ENCODE results near the gene IL1RN.

The IL1RN gene

GRCh38 chr2:113157118-113157896 is 29.9 kb downstream of the IL1RN start:
- DNase-seq: peak in 1 of 2 donors; percentile 45

GRCh38 chr2:113157897-113158753 is 30.7 kb downstream of the IL1RN start:
- DNase-seq: no peak

GRCh38 chr2:113158884-113159553 is 31.6 kb downstream of the IL1RN start:
- DNase-seq: no peak

DNA sequence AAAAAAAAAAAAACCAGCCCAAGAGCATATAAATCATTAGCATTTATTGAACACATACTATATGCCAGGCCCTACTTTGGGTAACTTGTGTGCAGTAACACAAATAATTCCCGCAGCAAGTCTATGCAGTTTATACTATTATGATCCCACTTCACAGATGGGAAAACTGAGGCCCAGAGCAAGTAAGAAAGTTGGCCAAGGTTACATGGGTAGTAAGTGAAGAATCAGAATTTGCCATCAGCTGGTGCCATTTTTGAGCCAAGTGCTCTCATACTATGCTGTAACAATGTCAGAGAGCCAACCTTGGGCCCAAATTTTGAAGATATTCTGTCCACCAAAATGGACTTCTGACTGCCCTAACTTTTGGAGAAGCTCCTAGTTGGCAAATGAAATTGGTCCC is 32.9 kb downstream of the IL1RN start:
- no peak for DNase-seq

GRCh38 chr2:113160962-113161361 is 33.6 kb downstream of the IL1RN start:
- DNase-seq: no peak

GRCh38 chr2:113162173-113162572 is 34.8 kb downstream of the IL1RN start:
- DNase-seq: no peak

- DNase-seq: no peak
Measured at GRCh38 chr2:113162869-113163268, 35.5 kb downstream of the IL1RN start.

GRCh38 chr2:113164215-113164929 is 37.0 kb downstream of the IL1RN start:
- no peak for DNase-seq

DNA sequence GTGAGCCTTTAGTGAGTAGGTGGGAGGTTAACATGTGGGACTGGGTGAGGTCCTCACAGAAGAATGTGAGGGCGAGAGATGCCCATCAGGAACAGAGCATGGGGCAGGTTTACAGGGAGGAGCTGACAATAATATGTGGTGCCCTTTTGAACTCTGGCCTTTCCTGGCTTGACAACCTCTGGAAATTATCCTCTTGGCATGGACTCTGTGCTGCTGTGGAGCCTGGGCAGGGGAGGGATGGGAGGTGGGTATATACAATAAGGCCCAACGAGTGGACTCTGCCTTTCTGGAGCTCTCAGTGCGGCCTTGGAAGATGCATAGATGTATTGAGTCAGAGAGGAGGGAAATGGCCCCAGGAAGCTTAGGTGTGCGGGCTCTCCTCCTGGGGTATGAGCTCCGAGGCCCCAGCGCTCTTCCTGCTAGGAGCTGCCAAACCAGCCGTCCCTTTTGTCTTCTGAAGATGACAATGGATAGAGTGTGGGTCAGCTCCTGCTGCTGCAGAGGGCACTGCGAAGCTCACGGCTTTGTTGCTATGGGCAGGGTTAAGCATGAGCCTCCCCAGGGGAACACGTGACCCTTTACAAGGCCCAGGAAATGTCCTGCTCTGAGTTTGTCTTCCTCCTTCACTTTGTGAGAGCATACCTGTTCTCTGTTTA is 37.7 kb downstream of the IL1RN start:
- DNase-seq: no peak

GRCh38 chr2:113166187-113166645 is 38.8 kb downstream of the IL1RN start:
- DNase-seq: no peak

- DNase-seq: no peak
Measured at GRCh38 chr2:113167115-113167932, 39.9 kb downstream of the IL1RN start.

DNA sequence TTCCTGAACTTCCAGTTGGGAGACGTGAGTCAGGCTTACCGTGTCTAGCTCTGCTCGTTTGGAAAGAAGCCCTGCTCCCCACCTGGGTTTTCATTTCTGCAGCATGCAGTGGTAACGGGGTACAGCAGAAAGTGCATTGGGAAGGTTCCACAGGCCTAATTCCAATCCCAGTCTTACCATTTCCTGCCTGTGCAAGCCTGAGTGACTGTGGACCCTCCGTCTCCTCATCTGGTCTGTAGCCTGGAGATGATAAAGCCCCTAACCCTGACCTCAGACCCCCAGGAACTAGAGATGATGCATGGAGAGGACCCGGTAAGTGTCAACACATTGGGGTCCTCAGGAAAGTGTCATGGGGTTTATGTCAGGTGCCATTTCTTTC is 40.6 kb downstream of the IL1RN start:
- no peak for DNase-seq

- DNase-seq: no peak
Measured at GRCh38 chr2:113169002-113169530, 41.7 kb downstream of the IL1RN start.

DNA sequence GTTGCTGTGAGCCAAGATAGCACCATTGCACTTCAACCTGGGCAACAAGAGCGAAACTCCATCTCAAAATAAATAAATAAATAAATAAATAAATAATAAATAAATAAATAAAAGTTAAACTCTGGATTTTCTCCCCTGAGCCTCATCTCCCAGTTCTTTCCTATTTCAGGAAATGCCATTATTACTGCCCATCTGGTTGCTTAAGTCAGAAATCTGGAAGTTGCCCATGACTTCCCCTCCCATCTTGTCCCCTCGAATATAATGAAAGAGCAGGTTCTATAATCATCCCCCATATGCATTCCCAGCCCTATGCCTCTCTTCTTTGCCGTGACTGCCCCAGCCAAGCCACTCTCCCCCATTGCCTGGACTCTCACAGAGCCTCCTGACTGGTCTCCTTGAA is 42.2 kb downstream of the IL1RN start:
- DNase-seq: no peak

DNA sequence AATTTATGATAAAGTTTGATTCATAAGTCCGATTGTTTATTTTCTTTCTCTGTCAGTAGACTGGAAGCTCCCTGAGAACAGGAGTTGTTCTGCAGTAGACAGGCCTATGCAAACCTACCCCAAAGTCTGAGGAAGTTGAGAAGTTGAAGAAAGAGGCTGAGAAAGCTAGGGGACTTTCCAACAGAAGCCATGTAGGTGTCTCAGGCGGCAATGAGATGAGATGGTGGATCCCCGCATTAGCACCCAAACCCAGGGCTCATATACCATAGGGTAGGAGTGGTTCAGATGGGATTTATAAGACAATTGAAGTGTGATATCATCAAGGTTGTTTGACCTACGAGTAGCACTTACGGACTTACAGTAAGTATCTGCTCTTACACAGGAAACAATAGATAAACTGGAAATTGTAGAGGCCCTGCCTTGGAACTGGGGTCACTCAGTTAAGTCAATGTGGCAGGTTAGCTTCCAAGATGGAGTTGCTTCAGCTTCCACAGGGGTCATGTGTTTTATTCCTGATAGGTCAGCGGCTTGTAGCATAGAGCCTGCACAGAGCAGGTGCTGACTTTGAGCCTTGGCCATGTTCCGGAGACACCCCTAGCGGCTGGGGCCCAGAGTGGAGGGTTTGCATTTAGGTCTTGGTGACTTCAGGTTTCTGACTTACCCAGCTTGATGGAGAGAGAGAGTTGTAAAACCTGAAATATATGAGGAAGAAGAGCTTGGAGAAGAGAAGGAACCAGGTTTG is 44.1 kb downstream of the IL1RN start:
- DNase-seq: no peak

GRCh38 chr2:113172721-113173541 is 45.5 kb downstream of the IL1RN start:
- DNase-seq: no peak

- DNase-seq: peak; percentile 77
Measured at GRCh38 chr2:113173542-113174375, 46.4 kb downstream of the IL1RN start, which contains the start of gene PSD4. TSS of gene PSD4 (plus strand) at chr2:113173971. CDS start at chr2:113182457, 8,486 bp downstream.

DNA sequence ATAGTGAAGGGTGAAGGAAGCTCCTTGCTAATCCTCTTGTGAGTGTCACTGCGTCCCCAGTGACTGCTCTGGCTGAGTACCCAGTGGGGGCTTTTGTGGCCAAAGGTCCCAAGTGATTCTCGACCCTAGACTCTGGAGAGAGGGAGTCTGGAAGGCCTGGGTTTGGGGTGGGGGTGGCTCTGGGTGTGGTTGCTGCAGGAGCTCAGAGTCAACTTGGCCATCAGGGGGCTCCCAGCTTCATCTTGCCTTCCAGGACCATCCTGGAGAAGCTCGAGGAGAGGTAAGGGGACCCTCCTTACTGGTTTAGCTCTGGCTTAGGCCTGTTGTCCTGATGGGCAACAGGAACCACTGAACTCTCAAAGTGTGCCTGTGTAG is 47.0 kb downstream of the IL1RN start:
- no peak for DNase-seq
